NCI-H1105 treated with DMSO at 0.1 percent for 48 hours (cell line): Measurements from ENCODE around the gene LRRFIP1.
"Not testable (repeated sequence)": the region's sequence is repeated elsewhere in the genome, so short reads cannot be mapped to it uniquely, and the experiment has no call there.

Source experiments
- DNase-seq: peaks from one replicate; lab custom pipeline; 2025; lab: John Stamatoyannopoulos, UW

Gene LRRFIP1

DNA sequence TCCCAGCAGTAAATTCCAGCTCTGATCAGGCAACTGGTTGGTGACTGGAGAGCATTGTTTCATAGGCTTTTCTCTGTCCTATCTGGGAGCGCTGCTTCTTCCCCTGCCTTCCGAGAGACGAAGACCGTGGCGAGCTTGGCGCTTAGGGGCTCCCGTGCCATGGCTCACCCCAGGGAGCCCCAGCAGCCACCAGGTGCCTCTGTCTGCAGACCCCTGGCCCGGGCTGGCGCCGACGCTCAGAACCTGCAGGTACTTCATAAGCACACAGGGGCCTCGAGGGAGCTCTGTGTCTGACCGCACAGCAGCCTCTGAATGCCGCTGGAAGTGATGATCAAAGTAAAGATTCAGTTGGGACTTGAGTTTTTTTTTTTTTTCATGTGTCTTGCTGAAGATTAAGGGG, 152.1 kb downstream of the LRRFIP1 start:
- DNase-seq, result no peak

DNA sequence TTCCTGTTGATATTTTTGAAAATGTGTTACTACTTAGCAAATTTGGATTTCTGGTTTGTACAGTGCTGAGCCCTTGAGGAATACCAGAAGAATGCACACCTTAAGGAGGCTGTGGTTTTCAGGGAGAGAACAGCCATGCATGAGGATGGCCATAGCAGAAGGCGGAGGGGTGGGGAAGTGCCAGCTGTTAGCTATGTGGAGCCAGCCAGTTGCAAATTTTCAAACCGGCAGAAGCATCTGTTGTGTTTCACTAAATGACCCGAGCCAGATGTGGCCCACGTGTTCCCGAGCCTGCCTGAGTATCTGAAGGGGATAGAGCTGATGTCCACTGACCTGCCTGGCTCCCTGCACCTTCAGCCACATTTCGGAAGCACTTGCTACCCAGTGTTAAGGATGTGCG, 154.8 kb downstream of the LRRFIP1 start:
- no peak for DNase-seq

DNA sequence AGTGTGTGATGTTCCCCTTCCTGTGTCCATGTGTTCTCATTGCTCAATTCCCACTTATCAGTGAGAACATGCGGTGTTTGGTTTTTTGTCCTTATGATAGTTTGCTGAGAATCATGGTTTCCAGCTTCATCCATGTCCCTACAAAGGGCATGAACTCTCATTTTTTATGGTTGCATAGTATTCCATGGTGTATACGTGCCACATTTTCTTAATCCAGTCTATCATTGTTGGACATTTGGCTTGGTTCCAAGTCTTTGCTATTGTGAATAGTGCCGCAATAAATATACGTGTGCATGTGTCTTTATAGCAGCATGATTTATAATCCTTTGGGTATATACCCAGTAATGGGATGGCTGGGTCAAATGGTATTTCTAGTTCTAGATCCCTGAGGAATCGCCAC, 156.3 kb downstream of the LRRFIP1 start:
- not testable (repeated sequence) for DNase-seq

DNA sequence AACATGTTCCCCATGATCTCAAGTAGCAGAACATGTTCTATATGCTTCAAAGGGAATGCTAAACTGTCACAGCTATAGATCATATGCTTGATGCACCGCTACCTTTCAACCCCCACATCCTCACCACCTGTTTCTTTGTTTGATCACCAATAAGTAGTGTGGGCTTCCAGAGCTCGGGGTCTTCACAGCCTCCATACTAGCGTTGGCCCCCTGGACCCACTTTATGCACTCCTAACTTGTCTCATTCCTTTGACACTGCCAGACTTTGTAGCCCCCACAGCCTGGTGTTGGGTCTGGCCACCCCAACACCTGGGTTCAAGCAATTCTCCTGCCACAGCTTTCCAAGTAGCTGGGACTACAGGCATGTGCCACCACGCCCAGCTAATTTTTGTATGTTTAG, 159.5 kb downstream of the LRRFIP1 start:
- DNase-seq, result no peak

DNA sequence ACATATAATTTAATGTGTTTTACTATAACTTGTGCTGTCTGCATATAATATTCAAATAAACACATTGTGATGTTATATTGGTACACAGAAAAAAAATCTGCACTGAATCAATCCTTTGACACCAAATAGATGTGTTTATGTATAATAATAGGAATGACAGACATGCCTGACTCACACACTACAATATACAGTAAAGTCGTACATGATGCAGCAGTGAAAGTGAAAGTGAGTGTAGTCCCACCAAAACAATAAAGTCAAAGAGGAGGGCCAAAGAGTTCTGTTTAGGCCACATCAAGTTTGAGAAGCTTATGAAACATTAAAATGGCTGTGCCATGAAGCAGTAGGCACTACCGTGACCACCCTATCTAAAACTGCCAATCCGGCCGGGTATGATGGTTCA, 163.0 kb downstream of the LRRFIP1 start:
- DNase-seq, result no peak

DNA sequence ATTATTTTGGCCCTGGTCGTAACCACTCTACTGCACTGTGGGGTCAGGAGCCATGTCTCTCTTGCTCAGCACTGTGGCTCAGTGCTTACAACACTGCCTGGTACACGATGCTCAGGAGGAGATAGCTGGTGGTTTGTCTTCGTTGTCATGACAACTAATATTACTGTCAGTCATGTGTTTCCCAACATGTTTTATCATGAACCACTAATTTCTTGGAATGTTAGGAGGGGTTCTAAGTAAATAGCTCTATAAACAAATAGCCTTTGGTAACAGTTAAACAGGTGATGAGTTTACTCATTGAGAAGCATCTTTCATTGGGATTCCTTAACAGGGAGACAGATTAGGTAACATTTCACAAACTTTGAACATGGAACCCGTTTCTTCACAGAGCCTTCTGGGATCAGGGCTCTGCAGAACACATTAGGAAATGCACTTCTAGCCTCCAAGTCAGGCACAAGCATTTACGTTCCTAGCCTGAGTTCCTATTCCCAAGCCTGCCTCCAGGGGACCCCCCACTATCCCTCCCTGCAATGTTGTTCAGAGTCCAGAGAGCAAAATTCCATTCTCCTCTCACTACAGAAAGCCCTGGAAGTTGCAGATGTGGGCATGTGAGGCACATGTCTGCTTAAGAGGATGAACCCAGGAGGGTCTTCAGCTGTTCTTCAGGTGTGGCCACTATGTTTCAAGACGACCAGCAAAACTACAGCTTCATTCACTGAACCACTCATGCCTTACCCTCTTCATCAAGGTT, 164.8 kb downstream of the LRRFIP1 start:
- no peak for DNase-seq

DNA sequence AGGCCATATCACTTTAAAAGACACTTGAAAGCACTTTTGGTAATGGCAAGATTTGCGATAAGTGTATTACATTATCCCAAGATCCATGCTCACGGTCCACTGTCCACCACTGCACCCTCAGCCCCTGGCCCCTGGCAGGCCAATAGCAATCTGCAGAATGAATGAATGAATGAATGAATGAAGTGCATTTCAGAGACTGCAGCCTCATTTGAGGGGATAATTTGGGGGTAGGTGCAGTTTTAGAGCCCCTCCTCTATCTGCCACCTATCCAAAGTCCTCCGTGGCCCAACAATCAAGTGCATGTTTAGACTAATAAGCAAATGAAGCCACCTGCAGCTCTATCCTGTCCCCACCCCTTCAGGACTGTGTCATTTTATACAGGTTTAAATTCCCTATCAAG, 169.9 kb downstream of the LRRFIP1 start:
- DNase-seq, result no peak

DNA sequence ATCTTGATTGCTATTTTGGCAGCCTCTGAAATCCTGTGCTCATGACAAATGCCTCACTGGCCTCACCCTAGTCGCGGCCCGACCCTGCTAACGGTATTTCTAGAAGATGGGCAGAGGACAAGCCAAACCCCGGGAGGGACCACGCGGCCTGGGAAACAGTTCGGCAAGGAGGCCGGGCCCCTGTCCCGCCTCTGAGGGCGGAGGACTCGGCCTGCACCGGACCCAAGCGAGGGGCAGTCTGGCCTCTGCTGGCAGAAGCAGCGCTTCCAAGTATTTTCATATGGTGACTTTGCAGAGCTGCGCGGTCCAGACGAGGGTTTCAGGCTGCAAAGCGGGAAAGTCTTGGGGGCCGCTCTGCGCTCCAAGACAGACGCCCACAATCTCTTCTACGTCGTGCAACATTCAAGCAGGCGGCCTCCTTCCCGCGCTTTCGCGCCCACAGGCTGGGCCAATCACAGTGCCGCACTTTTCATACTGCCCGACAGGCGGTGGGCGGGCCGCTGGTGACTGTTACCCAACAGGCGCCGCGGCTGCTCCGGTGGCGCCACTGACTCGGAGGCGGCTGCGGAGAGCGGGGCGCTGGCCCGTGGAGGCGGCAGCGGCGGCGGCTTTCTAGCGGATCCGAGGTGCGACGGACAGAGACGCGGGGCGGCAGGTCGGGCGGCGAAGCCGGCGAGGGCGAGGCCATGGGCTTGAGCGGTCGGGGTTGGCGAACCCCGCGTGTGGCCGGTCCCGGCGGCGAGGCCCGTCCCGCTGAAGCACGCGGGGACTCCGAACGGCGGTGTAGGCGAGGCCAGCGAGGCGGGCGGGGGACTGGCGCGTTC, 171.1 kb downstream of the LRRFIP1 start, which contains the start of gene RBM44:
TSS of gene RBM44 (plus strand) at position 544 of the 824 bp plus-strand sequence. CDS start 14,831 bp downstream, outside the sequence.
- no peak for DNase-seq

DNA sequence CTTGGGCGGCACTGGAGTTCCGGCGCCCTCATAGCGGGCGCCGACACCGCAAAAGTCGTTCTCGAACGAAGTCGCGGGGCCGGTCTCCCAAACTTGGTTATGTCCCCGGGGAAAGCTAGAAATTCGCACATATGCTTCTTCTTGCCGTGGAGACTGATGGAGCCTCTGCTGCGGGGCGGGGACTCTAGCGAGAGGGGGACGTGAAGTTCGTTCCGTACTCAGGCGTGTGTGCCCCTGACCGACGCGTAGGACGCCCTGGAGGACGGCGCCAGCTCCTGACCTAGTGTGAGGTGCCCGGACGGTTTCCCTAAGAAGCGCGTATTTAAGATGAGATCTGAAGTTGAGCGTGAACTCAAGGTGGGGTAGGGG, 171.7 kb downstream of the LRRFIP1 start:
- DNase-seq, result no peak

DNA sequence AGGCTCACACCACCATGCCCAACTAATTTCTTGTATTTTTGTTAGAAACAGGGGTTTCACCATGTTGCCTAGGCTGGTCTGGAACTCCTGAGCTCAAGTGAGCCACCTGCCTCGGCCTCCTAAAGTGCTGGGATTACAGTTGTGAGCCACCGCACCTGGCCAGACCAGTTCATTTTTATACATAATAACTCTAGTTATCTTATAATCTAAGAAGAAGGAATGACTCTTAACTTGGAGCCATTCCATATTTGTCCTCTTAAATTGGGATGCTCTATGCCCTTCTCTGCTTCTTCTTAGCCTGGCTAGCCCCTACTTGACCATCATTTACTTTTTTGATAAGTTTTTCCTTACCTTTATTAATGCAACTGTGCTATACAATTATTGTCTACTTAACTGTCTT, 174.1 kb downstream of the LRRFIP1 start:
- no peak for DNase-seq

DNA sequence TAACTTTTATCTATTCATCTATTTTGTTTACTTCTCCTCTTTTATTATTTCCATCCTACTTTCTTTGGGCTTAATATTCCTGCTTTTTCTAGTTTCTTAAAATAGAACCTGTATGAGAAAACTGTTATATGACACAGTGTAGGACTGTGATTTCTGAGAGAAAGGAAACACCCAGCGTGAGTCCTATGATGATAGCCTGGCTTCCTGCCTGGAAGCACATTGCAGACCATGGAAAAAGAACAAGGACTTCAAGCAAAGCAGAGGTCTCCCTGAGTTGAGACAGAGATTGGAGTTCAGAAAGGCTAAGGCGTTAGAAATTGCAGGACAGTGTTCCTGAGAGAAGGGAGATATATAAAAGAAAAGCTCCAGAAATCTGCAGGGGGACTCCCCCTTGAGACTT, 178.9 kb downstream of the LRRFIP1 start:
- no peak for DNase-seq

DNA sequence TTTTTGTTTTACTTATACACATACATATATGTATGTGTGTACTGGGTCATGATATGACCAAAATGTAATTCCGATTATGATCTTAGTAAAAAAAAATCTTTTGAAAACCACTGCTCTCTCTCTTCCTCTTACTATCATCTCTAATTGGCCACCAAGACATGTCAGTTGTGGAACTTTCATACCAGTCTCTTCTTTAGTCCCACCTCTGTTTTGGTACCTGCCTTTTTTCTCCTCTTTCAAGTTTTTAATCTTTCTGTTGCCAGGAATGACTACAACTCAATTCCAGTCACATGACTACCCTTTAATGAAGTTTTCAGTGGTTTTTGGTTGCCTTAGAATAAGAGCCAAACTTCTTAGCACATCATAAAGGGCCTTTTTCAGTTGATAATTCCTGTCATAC, 188.2 kb downstream of the LRRFIP1 start:
- no peak for DNase-seq

DNA sequence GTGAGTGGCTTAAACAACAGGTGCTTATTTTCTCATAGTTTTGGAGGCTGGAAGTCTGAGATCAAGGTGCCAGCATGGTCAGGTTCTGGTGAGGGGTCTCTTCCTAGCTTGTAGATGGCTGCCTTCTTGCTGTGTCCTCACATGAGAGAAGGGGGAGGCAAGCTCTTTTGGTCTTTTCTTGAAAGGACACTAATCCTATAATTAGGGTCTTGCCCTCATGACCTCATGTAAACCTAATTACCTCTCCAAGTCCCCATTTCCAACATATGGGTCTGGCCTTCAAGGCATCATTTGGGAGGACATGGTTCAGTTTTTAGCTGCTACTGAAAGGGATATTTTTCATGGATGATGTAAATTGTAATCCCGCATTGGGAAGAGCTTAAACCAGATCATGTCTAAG, 189.1 kb downstream of the LRRFIP1 start:
- no peak for DNase-seq

DNA sequence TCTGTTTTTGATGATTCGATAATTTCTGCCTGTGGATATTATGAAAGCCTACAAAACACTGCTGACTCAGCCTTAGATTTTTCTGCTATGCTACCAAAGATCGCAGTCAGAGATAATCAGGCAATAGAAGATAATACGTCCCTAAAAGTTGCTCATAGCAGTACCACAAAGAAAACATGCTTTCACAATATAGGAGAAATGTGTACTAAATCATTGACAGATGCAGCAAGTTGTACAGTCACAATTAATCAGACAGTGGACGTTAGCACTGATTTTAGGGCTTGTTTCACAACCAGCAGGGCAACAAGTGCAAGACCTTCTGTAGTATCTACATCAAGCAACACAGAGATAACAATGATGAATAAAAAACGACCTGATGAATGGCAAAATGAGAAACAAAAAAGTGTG, 190.7 kb downstream of the LRRFIP1 start:
- DNase-seq, result no peak

DNA sequence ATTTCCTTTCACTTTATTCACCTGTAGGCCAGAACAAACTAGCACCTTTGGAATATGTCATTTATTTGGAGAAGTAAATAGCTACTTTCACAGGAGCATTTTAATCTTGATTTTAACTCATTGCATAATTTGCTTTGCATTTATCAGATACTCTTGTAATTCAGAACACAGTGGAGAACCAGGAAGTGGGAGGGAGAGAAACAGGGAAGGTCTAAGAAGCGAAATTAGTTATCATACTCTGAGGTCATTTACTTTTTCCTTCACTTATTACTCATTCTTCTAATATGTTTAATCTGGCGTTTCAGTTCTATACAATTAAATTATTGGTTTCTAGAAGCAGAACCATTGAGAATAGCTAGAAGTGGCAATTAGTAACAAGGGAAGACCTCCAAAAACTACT, 191.8 kb downstream of the LRRFIP1 start:
- DNase-seq, result no peak

DNA sequence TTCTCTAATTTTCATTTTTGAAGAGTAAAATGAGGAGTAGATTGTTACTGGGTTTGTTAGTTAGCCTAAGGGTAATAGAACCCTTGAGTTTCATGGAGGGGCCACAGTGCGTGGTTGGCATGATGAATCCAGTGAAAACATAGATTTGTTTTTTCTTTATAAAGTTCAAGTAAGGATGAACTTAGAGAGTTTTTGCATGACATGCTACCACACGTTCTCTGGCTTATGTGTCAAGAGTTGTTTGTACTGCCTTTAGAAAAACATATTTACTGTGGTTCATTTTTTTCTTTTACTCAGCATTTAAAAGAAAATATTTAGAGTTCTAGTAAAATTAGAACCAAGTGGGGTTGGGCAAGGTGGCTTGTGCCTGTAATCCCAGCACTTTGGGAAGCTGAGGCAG, 193.0 kb downstream of the LRRFIP1 start:
- DNase-seq, result no peak

DNA sequence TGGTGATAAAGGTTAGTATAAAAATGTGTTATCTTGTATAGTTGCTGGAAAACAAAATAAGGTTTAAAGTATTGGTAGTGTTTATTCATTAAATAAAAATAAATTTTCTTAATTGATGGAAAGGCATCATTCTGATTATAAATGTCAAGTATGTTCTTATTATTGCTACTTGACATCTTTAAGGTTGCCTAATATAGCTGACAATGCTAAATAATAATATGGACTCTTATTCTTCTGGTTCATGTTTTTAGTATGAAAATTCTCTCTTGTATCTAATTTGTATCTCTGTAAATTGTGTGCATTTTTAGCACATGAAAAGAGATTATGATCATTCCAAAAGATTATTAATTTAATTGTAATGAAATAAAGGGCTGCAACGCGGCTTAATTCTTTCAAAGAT, 196.2 kb downstream of the LRRFIP1 start:
- DNase-seq, result no peak

DNA sequence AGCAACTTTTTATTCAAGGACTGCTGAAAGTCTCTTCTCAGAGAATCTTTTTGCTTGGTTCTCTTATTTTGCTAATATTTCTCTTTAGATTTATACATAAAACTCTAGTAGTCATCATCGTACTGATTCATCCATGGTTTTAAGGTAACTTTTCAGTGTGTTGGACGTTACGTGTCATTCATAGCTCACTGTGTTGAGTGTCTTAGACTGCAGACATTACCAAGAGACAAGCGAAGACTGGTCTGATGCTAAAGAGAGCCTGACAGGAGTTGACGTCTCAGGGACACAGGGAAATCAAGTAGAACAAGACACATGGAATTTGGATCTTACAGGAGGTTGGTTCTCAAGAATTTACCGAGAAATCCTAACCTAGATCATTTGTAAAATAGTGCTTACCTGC, 196.7 kb downstream of the LRRFIP1 start:
- DNase-seq, result no peak

DNA sequence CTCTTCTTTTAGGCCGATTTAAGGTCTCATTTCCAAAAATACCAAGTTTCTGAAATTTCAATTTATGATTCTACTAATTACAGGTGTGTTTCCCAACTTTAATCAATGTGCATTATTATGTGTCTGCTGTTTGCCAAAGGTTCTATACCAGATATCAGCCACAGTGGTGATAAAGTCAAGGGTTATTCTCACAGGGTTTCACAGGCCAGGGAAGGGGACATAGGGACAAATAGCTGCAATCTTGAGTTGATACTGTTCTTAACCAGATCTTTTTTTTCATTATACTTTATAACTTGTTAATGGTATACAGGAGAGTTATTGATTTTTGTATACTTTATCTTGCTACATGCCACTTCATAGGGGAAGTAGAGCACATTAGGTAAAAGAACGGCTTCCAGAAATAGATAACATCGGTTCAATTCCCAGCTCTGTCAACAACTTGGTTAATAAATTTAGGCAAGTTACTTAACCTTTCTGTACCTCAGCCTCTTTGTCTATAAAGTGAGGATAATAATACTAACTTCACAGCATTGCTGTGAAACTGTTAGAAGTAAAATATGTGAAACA, 200.1 kb downstream of the LRRFIP1 start:
- no peak for DNase-seq
